HG03139 (cell line): ENCODE measurements around the gene CD46.
"Not testable (repeated sequence)": the region's sequence is repeated elsewhere in the genome, so short reads cannot be mapped to it uniquely, and the experiment has no call there.

ENCODE experiments used
- ATAC-seq: cut with Tn5 transposase; IDR thresholded peaks from one replicate; pipeline ENCODE4 v1.9.1; 2021; ENCODE audit not compliant: unreplicated experiment

Gene CD46

DNA sequence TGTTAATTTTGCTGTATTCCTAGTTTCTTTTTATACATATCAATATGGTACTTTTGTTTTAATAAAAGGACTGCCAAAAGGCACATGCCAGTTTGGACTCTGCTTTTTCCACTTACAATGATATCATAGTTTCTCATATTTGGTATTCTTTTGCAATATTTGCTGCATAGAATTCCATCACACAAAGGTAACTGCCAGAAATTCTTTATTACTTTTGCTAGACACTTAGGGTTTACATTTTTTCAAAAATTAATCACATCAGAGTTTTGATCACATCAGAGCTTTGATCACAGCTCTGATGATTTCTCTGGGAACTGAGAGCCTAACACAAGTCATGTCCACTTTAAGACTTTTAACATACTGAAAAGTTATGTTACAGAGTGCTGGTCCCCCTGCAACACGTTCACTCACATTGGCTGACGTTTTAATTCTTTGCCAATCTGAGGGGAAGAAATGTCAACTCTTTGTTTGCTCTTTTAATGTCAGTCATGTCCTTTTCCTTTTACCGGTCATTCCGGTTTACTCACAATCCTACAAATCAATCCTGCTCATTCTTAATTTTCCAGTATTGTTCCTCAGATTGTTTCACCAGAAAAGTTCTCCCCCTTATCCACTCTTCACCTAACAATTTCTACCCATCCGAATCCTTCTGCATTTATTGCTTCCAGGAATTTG lies 1.1 kb upstream of the CD46 start:
- ATAC-seq, result no peak

DNA sequence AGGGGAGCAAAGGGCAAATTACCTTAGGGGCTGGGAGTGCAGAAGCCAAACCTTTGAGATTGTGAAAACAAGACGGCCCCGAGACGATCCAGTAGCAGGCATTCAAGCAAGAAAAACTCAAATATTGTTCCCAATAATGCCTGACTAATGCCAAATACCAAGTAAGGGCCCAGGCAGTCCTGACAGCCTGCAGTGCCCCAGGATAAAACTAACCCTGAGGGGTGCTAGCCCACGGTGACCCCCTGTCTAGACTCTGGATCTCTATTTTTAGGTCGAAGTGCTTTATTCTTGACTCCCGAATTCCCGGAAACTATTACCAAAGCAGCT lies 428 bp upstream of the CD46 start:
- ATAC-seq, result not testable (repeated sequence)

DNA sequence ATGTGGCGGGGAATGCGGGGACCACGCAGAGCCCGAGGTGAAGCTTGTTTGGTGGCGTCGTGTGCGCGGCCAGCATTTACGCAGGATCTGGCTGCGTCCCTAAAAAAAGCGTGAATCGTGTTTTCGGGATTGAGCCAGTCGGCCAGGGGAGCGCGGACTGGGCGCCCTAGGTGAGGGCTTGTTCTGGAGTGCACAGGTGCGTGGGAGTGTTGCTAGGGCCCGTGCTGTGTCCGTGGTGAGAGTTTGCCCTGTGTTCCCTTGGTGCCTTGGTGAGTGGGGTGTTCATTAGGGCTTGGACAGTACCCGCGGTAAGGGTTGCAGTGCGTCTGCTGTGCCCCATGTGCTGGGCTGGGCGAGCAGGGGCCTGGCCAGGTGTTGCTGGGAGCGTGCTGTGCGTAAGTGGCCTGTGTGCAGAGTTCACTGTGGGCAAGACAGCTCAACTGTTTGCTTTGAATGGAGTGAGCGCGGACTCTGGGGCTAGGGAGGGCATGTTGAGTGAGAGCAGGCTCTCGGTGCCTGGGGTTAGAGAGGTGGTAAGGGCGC lies 673 bp downstream of the CD46 start:
- no peak for ATAC-seq

DNA sequence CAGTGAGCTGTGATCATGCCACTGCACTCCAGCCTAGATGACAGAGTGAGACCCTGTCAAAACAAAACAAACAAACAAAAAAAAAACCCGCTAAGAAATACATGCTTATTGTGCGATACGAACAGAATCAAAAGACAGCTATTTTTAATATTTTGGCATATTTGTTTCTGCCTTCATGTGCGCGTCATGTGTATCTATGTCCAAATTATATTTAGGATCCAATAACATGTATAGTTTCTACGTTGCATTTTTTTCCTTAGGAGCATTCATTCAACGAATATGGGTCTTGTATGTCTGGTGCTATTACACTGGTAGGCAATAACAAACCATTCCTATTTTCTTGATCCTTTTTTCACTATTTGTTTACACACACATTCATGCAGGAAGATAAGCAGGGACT lies 1.8 kb downstream of the CD46 start:
- ATAC-seq, result no peak

DNA sequence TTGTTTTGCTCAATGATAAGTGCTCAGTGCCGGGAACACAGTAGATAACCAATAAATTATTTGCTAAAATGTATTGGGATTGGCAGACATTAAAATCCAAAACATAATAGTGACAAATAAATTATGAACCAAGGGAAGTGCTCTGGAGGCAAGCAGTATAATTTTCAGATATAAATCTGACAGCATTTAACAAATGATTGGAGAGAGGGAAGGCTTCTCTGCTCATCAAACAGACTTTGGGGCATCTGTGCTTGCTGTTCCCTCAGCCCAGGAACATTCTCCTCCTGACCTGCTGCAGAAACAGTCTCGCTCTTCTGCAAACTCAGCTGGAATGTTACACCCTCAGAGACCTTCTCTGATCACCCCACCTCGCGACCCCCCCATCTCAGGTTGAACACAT lies 2.2 kb downstream of the CD46 start:
- ATAC-seq, result no peak

DNA sequence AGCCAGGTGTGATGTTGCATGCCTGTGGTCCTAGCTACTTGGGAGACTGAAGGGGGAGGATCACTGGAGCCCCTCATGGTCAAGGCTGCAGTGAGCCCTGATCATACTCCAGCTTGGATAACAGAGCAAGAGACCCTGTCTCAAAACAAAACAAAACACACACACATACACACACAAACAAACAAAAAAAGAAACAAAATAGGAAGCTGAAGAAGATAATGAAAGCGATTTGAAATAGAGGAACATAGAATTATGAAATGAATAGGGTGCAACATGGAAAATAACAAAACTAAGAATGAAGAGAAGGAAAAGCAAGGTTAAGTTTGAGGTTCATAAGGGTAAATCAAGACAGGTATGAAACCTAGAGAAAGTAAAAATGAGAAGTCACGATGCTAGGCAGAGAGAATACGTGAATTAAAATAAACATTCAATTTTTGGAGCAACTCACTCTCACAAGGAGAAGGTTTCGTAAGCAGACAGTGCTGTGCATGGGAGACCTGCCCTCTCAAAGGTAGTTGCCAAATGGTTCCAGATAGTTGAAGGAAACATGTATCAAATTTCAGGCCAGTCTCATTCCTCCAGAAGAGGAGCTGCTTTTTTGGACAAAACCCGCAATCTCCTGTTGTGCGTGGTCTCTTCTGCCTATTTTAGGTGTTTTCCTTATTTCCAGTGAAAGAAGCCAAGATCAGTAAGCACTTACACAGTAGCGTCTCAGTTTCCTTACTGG lies 3.3 kb downstream of the CD46 start:
- ATAC-seq, result no peak

DNA sequence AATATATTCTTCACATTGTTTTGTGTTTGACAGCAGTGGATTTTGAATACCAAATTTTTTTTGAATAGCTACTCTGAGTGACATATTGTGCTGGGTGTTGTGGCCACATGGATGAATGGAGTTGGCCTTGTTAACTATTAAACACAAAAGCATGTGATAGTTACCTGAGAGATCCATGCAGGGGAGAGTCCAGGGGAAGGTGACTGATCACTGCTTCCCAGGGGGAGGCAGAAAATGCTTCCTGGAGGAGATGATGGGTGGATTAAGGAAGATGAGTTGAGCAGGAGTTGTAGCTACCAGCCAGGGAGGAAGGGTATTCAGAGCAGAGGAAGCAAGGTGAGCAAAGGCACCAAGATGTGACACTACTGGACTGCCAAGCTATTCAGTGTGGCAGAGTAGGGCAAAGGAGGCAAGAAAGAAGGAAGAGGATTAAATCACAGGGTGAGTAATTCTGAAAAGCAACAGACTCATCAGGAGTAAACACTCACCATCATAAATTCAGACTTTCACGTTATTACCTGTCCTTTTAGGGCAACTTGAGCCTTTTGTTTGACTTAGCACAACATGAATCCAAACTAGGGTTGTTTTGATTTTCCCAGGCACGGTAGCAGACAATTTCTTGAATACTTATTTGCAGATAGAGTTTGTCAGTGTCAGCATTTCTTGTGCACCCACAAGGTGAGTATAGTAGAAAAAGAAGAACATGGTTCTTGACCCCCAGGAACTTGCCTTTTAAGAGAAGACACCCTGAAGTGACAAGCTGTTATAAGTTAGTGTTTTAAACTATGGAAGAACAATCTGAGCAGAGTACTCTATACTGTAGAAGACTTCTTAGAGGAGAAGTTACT lies 4.2 kb downstream of the CD46 start:
- no peak for ATAC-seq

DNA sequence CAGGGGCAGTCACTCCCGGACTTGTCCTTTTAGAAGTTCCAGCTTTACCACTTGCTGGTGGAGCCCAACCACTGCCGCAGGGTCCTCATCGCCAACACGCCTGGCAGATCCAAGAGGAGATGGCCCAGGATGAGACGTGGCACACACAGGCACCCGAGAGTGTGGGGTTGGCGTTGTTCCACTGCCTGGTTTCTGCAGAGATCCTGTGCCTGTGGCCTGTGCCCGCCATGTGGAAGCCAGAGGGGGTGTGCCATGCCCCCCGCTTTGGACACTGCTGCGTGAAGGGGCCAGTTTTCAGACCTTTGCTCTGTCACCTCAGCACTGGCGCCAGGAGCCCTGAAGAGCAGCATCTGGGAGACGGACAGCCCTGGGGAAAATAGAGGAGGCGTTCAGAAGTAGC lies 10.8 kb downstream of the CD46 start:
- no peak for ATAC-seq

DNA sequence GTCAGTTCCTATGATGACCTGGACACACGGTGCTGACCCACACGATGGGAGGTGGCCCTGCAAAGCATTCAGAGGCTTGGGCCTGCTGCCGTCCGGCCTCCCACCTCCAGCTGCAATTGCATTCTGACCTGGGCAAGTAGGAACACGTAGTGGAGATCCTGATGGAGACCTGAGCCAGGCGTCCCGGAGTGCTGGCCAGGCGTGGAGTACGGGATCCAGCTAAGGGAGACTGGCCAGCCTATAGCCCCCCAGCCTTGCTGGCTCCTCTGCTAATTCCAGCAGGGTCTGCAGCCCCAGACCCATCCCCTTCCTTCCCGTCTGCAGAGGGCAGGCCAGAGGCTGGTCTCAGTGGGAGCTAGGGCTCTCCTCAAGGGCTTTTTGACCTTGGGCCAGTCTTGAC lies 11.2 kb downstream of the CD46 start:
- no peak for ATAC-seq

DNA sequence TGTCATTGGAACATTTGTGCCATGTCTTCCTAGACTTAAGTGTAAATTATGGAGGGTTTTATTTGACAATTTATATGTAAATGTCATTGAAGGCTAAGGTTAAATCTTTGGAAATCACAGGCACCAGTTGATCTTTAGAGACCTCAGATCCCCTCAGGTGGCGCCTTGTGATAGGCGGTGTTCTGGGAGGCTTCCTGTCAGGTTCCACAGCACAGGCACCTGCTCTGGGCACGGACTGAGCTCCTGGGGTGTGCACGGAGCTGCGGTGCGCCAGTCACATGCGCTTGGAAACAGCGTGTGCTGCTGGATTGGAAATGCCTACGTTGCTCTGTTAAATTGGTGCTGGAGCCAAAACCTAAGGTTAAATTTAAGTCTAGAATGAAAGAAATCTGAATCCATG lies 12.1 kb downstream of the CD46 start:
- no peak for ATAC-seq

DNA sequence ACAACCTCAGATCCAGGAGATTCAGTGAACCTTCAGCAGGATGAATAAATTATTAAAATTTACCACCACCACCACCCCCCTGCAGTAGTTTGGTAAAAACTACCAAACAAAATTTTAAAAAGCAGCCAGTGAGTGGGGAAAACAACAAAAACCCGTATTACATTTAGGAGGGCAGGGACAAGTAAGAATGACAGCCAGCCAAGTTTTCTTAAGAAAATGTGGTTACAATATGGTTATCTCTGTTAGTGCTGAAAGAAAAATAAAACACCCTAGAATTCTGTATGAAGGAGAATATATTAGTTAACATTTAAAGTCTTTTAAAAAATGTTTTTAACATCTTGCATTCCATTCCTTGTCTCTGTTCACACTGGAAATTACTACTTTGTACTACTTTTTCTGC lies 14.7 kb downstream of the CD46 start:
- ATAC-seq, result no peak

DNA sequence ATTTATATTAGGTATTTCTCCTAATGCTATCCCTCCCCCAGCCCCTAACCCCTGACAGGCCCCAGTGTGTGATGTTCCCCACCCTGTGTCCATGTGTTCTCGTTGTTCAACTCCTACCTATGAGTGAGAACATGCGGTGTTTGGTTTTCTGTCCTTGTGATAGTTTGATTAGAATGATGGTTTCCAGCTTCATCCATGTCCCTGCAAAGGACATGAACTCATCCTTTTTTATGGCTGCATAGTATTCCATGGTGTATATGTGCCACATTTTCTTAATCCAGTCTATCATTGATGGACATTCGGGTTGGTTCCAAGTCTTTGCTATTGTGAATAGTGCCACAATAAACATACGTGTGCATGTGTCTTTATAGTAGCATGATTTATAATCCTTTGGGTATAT lies 18.7 kb downstream of the CD46 start:
- not testable (repeated sequence) for ATAC-seq

DNA sequence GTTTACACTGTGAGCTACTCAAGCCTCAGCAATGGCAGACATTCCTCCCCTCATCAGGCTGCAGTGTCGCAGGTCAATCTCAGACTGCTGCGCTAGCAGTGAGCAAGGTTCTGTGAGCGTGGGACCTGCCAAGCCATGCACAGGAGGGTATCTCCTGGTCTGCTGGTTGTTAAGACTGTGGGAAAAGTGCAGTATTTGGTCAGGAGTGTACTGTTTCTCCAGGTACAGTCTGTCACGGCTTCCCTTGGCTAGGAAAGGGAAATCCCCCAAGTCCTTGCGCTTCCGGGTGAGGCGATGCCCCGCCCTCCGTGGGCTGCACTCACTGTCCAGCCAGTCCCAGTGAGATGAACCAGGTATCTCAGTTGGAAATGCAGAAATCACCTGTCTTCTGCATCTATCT lies 24.2 kb downstream of the CD46 start:
- not testable (repeated sequence) for ATAC-seq

DNA sequence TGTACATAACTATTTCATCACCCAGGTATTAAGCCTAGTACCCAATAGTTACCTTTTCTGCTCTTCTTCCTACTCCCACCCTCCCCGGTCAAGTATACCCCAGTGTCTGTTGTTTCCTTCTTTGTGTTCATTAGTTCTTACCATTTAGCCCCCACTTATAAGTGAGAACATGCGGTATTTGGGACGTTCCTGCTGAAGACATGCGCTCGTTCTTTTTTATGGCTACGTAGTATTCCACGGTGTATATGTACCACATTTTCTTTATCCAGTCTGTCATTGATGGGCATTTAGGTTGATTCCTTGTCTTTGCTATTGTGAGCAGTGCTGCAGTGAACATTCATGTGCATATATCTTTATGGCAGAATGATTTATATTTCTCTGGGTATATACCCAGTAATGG lies 25.6 kb downstream of the CD46 start:
- ATAC-seq, result not testable (repeated sequence)

DNA sequence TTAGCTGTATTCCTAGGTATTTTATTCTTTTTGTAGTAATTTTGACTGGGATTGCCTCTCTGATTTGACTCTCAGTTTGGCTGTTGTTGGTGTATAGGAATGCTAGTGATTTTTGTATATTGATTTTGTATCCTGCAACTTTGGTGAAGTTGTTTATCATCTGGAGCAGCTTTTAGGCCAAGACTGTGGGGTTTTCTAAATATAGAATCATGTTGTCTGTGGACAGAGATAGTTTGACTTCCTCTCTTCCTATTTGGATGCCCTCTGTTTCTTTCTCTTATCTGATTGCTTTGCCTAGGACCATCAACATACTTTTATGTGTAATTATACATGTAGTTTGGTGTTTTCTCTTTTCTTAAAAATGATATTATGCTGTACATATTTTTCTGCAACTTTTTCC lies 27.2 kb downstream of the CD46 start:
- ATAC-seq, result no peak

DNA sequence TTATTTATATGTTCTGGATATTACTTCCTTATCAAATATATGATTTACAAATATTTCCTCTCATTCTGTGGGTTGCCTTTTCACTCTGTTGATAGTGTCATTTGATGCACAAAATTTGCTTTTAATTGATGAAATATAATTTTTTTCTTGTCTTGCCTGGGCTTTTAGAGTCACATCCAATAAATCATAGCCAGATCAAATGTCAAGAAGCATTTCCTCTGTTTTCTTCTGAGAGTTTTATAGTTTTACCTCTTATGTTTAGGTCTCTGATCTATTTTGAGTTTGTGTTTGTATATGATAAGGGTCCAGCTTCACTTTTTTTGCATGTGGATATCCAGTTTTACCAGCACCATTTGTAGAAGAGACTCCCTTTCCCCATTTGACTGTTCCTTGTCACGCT lies 29.5 kb downstream of the CD46 start:
- ATAC-seq, result no peak

DNA sequence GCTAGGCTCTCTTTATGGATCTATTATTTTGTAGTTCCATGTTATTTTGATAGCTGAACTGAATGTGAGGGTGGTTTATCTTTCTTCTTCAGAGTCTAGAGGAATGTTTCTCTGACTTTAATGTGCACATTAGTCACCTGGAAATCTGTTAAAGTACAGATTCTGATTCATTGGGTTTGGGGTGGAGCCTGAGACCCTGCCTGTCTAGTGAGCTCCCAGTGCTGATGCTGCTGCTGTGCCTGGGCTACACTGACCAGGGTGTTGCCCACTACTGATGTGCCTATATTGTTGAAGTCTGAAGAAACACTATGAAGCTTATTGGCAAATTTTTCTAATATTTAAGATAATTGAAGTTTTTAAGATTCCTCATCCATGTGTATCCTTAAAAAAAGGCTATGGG lies 35.9 kb downstream of the CD46 start:
- ATAC-seq, result no peak

DNA sequence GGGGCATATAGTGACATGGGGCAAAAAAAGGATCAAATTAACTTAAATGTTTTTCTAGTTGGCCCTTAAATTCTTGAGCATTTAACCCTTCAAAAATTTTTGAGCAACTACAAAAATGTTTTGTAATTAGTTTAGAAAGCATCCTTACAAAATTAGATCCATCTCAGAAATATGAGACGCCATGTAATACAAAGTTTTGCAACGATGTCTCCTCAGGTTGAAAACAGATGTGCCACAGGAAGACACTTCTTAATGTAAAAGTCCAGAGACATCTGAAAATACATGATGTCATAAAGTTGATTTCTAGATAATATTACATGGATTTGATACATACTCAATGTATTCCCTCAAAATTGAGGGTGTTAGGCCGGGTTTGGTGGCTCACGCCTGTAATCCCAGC lies 37.5 kb downstream of the CD46 start:
- ATAC-seq, result no peak

DNA sequence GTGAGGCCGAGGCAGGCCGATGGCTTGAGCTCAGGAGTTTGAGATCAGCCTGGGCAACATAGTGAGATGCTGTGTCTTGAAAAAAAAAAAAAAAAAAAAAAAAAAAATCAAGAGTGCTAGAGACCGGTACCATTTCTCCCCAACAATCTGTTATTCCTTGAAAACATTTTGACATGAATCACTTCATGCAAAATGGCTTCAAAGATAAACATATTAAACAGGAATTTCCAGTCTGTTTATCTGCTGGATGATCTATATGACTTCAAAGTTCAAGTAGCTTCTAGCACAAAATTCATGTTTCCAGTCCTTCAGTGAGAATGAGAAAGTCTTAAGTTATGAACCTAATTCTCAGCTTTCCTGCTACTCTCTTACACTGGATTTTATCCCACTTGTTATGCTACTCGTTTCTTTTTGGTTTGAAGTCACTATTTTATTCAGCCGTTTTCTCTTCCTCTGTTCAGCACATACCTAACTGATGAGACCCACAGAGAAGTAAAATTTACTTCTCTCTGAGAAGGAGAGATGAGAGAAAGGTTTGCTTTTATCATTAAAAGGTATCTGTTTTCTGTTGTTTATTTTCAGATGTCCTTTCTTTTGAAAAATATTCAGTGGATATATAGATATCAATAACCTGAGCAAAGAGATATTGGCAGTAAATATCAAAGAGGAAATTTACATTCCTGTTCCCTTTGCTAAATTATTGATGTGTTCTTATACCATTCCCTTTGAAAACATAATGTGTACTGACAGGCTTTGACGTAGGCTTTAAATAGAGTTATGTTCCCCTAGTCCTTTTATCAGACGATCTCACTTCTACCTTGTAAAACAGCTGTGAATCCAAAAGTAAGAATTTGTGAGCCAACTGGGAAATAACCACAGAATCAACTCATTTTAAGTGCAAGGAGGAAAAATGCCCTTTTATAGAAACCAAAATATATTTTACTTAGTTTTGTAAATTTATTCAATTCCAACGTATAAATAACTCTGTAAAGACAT lies 38.2 kb downstream of the CD46 start:
- no peak for ATAC-seq

DNA sequence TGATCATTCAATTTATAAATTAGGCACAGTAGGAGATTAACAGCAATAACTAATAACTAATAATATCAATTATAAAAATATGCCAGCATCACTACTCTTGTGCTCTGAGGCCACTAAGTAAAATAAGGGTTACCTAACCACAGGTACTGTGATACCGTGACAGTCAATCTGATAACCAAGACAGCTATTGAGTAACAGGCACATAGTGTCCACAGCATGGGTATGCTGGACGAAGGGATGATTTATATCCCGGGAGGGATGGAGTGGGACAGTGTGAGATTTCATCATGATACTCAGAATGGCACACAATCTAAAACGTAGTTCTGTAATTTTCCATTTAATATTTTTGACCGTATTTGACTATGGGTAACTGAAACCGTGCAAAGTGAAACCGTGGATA lies 39.4 kb downstream of the CD46 start:
- ATAC-seq, result no peak

DNA sequence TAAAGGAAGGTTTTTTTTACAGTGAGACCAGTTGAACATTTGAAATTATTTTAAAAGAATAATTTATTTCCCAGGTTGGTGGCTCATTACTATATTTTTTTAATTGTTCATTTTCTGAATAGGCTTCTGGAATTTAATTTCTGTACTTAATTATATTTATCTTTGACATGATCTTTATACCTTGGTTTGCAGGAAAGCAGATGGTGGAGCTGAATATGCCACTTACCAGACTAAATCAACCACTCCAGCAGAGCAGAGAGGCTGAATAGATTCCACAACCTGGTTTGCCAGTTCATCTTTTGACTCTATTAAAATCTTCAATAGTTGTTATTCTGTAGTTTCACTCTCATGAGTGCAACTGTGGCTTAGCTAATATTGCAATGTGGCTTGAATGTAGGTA lies 41.5 kb downstream of the CD46 start:
- ATAC-seq, result no peak
